ENCODE measurements around the gene COL20A1.

- no peak for TF ChIP-seq CTCF (IDR thresholded peaks at IDR 0.05)
- TF ChIP-seq POLR2A (IDR thresholded peaks at IDR 0.05; ENCODE audit: low read depth), result no peak
- no peak for TF ChIP-seq POLR2AphosphoS5 (IDR thresholded peaks at IDR 0.05)
Measured at GRCh38 chr20:63278661-63279060, 14.3 kb upstream of the COL20A1 start.

Measured in esophagus muscularis mucosa (tissue), 3 donors.